K562 (cell line): ENCODE results near the gene SAPCD1. TPM values are rescaled to one million over a fixed set of nuclear protein-coding genes. Genes with fewer than 3 reads are reported as not detected.

ENCODE experiments used
- ATF1 ChIP-seq, 2 experiments: fragments of 450-650 bp in 1 of 2; IDR thresholded peaks; 2 replicates each; pipeline ENCODE4 v1.6.1; 2016; ENCODE audit warnings: missing compliant biosample characterization in 1 of 2, missing genetic modification characterization in 1 of 2
- CBFB ChIP-seq: sonication (generic); formaldehyde crosslinking; IDR thresholded peaks from 2 replicates; pipeline ENCODE4 v1.4.0; 2020; ENCODE audit warnings: mild to moderate bottlenecking, missing genetic modification reagents
- CREB3 ChIP-seq: fragments of 450-650 bp; conservative IDR thresholded peaks from 2 replicates; pipeline ENCODE4 v1.6.1; 2016; ENCODE audit warnings: missing genetic modification characterization, low read depth, mild to moderate bottlenecking, missing compliant biosample characterization, moderate library complexity
- KAT7 ChIP-seq: sonication (generic); formaldehyde crosslinking; IDR thresholded peaks from 2 replicates; pipeline ENCODE4 v1.8.0; 2022; ENCODE audit warnings: missing genetic modification reagents, mild to moderate bottlenecking, borderline replicate concordance
- KAT8 ChIP-seq: fragments of 450-650 bp; IDR thresholded peaks from 2 replicates; pipeline ENCODE4 v1.6.1; 2016; ENCODE audit warnings: low read depth, mild to moderate bottlenecking
- MAZ ChIP-seq, 2 experiments: fragments of 450-650 bp in 1 of 2; sonication (generic) in 1 of 2; formaldehyde crosslinking; IDR thresholded peaks in 1 of 2; conservative IDR thresholded peaks in 1 of 2; 2 replicates each; pipeline versions ENCODE4 v1.4.0 to v1.5.0; 2020; ENCODE audit warnings: mild to moderate bottlenecking in 1 of 2, missing genetic modification reagents in 1 of 2
- MYC ChIP-seq, 2 experiments: fragments of 250-450 bp in 1 of 2; sonication (Bioruptor Pico) in 1 of 2; IDR thresholded peaks; 2 replicates each; pipeline versions ENCODE4 v1.5.1 to v1.6.1; 2012 to 2021; ENCODE audit warnings: low read depth in 2 of 2, borderline replicate concordance in 1 of 2, improper control_type of control experiment in 1 of 2, low read length in 1 of 2, mild to moderate bottlenecking in 1 of 2, moderate library complexity in 1 of 2
- THRB ChIP-seq: fragments of 450-650 bp; formaldehyde crosslinking; conservative IDR thresholded peaks from 2 replicates; pipeline ENCODE4 v1.4.0; 2022; ENCODE audit warnings: mild to moderate bottlenecking, missing genetic modification characterization
- polyA plus RNA-seq, 8 experiments: library from polyadenylated mRNA; depleted of rRNA in 4 of 8; stranded (reverse) in 5 of 8; unstranded in 3 of 8; fragments of >200 nt; fragmentation: Nextera tagmentation in 2 of 8; fragmentation: Illumina TruSeq in 1 of 8; extraction: Ambion mirVana in 2 of 8; extraction: Trizol in 1 of 8; gene quantifications; 2 replicates each; pipeline versions ENCODE4 v1.2.1 to v1.2.3, GENCODE V29; 2011 to 2014; ENCODE audit warnings: inconsistent platforms in 1 of 8, missing spikeins in 1 of 8
- total RNA-seq, 7 experiments: library from RNA; depleted of rRNA in 6 of 7; stranded (reverse); fragments of >200 nt in 6 of 7; fragmentation: Illumina TruSeq in 2 of 7; extraction: Trizol in 2 of 7; gene quantifications; 2 replicates each; pipeline versions ENCODE4 v1.2.1 to v1.2.3, GENCODE V29; 2011 to 2021; ENCODE audit warnings: low replicate concordance in 1 of 7
- TF ChIP-seq, protein P1 (sequence below): fragments of 450-650 bp; IDR thresholded peaks from 2 replicates; pipeline ENCODE4 v1.6.1; 2016; ENCODE audit warnings: mild to moderate bottlenecking, moderate library complexity
- TF ChIP-seq, protein P2 (sequence below), 2 experiments: IDR thresholded peaks; 2 replicates each; pipeline ENCODE4 v1.6.1; 2011; ENCODE audit warnings: borderline replicate concordance in 1 of 2, control low read depth in 1 of 2, low read depth in 1 of 2, low read length in 1 of 2, mild to moderate bottlenecking in 1 of 2, mixed read lengths in 1 of 2, moderate library complexity in 1 of 2; ENCODE audit not compliant: insufficient read depth in 1 of 2, insufficient read length in 1 of 2, poor library complexity in 1 of 2, severe bottlenecking in 1 of 2; ENCODE audit errors: extremely low read depth in 1 of 2

SAPCD1 gene
- total and polyA plus RNA-seq, 9 of the 15 experiments (the other 6 are each of a cell fraction or from before 2014, with no cell fraction given), result 2.6 to 30.2 (median 7.4) TPM

DNA sequence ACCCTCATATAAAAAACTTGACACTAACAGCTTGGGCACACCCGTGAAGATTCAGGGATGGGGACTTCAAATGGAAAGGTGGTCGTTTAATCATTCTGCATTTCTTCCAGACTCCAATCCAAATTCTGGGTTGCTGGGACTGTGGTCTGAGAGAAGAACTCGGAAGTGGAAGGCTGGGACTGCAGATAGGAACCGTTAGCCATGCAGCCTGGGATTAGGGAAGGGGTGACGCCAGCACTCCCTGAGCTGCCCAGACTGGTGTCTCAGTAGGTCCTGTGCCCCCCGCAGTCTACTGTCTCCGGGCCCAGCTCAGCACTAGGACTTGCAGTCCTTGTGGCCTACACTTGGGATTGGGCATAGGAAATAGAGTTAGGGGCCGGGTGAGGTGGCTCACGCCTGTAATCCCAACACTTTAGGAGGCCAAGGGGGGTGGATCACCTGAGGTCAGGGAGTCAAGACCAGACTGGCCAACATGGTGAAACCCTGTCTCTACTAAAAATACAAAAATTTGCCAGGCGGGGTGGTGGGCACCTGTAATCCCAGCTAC, 25.6 kb upstream of the SAPCD1 start (continued):
- TF ChIP-seq, protein P1, sequence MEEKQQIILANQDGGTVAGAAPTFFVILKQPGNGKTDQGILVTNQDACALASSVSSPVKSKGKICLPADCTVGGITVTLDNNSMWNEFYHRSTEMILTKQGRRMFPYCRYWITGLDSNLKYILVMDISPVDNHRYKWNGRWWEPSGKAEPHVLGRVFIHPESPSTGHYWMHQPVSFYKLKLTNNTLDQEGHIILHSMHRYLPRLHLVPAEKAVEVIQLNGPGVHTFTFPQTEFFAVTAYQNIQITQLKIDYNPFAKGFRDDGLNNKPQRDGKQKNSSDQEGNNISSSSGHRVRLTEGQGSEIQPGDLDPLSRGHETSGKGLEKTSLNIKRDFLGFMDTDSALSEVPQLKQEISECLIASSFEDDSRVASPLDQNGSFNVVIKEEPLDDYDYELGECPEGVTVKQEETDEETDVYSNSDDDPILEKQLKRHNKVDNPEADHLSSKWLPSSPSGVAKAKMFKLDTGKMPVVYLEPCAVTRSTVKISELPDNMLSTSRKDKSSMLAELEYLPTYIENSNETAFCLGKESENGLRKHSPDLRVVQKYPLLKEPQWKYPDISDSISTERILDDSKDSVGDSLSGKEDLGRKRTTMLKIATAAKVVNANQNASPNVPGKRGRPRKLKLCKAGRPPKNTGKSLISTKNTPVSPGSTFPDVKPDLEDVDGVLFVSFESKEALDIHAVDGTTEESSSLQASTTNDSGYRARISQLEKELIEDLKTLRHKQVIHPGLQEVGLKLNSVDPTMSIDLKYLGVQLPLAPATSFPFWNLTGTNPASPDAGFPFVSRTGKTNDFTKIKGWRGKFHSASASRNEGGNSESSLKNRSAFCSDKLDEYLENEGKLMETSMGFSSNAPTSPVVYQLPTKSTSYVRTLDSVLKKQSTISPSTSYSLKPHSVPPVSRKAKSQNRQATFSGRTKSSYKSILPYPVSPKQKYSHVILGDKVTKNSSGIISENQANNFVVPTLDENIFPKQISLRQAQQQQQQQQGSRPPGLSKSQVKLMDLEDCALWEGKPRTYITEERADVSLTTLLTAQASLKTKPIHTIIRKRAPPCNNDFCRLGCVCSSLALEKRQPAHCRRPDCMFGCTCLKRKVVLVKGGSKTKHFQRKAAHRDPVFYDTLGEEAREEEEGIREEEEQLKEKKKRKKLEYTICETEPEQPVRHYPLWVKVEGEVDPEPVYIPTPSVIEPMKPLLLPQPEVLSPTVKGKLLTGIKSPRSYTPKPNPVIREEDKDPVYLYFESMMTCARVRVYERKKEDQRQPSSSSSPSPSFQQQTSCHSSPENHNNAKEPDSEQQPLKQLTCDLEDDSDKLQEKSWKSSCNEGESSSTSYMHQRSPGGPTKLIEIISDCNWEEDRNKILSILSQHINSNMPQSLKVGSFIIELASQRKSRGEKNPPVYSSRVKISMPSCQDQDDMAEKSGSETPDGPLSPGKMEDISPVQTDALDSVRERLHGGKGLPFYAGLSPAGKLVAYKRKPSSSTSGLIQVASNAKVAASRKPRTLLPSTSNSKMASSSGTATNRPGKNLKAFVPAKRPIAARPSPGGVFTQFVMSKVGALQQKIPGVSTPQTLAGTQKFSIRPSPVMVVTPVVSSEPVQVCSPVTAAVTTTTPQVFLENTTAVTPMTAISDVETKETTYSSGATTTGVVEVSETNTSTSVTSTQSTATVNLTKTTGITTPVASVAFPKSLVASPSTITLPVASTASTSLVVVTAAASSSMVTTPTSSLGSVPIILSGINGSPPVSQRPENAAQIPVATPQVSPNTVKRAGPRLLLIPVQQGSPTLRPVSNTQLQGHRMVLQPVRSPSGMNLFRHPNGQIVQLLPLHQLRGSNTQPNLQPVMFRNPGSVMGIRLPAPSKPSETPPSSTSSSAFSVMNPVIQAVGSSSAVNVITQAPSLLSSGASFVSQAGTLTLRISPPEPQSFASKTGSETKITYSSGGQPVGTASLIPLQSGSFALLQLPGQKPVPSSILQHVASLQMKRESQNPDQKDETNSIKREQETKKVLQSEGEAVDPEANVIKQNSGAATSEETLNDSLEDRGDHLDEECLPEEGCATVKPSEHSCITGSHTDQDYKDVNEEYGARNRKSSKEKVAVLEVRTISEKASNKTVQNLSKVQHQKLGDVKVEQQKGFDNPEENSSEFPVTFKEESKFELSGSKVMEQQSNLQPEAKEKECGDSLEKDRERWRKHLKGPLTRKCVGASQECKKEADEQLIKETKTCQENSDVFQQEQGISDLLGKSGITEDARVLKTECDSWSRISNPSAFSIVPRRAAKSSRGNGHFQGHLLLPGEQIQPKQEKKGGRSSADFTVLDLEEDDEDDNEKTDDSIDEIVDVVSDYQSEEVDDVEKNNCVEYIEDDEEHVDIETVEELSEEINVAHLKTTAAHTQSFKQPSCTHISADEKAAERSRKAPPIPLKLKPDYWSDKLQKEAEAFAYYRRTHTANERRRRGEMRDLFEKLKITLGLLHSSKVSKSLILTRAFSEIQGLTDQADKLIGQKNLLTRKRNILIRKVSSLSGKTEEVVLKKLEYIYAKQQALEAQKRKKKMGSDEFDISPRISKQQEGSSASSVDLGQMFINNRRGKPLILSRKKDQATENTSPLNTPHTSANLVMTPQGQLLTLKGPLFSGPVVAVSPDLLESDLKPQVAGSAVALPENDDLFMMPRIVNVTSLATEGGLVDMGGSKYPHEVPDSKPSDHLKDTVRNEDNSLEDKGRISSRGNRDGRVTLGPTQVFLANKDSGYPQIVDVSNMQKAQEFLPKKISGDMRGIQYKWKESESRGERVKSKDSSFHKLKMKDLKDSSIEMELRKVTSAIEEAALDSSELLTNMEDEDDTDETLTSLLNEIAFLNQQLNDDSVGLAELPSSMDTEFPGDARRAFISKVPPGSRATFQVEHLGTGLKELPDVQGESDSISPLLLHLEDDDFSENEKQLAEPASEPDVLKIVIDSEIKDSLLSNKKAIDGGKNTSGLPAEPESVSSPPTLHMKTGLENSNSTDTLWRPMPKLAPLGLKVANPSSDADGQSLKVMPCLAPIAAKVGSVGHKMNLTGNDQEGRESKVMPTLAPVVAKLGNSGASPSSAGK, result no peak
- TF ChIP-seq, protein P2, sequence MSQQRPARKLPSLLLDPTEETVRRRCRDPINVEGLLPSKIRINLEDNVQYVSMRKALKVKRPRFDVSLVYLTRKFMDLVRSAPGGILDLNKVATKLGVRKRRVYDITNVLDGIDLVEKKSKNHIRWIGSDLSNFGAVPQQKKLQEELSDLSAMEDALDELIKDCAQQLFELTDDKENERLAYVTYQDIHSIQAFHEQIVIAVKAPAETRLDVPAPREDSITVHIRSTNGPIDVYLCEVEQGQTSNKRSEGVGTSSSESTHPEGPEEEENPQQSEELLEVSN (IDR thresholded peaks at IDR 0.05; ENCODE audit: borderline replicate concordance in 1 of 2, extremely low read depth in 1 of 2, insufficient read depth in 1 of 2, insufficient read length in 1 of 2, low read depth in 1 of 2, low read length in 1 of 2, poor library complexity in 1 of 2, severe bottlenecking in 1 of 2), result no peak
- TF ChIP-seq KAT8, result no peak
- TF ChIP-seq ATF1 (CRISPR knock-in tag; IDR thresholded peaks at IDR 0.05), result no peak
- no peak; the same call in none of the 2 replicates for TF ChIP-seq ATF1 (tag; IDR thresholded peaks at IDR 0.05)
- no peak for TF ChIP-seq KAT7
- no peak; a peak in 3 of 4 replicates for TF ChIP-seq MAZ (CRISPR knock-in tag; conservative IDR thresholded peaks at IDR 0.05 in 1 of 2, IDR thresholded peaks at IDR 0.05 in 1 of 2)
- TF ChIP-seq CBFB (CRISPR knock-in tag), result 0 out of 2 replicates have a peak, but pooled peaks have one; percentile 81
- TF ChIP-seq CREB3 (tag), result peak; percentile 59; the same call in 1 of the 2 replicates
- TF ChIP-seq MYC (IDR thresholded peaks at IDR 0.05; ENCODE audit: low read depth, low read length), result no peak
- peak; percentile 74; the same call in 1 of the 2 replicates for TF ChIP-seq MYC (CRISPR knock-in tag; IDR thresholded peaks at IDR 0.05; ENCODE audit: borderline replicate concordance, low read depth)
- TF ChIP-seq THRB (CRISPR knock-in tag), result 0 out of 2 replicates have a peak, but pooled peaks have one; percentile 14
